Measurements from ENCODE around the gene GADD45GIP1.

DNA sequence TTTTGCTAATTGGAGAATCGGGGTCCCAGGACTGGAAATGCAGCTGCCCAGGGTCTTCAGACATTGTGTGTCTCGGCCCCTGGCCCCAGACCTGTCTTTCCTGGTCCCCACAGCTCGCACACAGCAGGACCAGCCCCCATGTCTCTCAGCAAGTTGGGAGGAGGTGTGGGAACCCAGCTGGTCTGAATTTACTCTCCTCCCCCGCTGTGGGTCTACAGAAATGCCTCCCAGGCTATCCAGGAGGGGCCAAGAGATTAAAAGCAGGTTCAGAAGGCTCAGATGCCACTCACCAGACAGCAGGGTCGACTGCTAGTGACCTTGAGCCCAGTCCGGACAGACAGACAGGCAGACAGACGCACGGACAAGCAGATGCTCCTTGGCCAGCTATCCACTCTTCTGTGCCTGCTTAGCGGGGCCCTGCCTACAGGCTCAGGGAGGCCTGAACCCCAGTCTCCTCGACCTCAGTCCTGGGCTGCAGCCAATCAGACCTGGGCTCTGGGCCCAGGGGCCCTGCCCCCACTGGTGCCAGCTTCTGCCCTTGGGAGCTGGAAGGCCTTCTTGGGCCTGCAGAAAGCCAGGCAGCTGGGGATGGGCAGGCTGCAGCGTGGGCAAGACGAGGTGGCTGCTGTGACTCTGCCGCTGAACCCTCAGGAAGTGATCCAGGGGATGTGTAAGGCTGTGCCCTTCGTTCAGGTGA lies 12.4 kb upstream of the GADD45GIP1 start, which contains the start of gene DAND5:
- peak; percentile 87 for TF ChIP-seq CHD2 (IDR thresholded peaks at IDR 0.05; ENCODE audit: low read length, partially characterized antibody)
- TF ChIP-seq, protein P1, sequence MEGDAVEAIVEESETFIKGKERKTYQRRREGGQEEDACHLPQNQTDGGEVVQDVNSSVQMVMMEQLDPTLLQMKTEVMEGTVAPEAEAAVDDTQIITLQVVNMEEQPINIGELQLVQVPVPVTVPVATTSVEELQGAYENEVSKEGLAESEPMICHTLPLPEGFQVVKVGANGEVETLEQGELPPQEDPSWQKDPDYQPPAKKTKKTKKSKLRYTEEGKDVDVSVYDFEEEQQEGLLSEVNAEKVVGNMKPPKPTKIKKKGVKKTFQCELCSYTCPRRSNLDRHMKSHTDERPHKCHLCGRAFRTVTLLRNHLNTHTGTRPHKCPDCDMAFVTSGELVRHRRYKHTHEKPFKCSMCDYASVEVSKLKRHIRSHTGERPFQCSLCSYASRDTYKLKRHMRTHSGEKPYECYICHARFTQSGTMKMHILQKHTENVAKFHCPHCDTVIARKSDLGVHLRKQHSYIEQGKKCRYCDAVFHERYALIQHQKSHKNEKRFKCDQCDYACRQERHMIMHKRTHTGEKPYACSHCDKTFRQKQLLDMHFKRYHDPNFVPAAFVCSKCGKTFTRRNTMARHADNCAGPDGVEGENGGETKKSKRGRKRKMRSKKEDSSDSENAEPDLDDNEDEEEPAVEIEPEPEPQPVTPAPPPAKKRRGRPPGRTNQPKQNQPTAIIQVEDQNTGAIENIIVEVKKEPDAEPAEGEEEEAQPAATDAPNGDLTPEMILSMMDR (IDR thresholded peaks at IDR 0.05) = no peak
- no peak for TF ChIP-seq JUND (IDR thresholded peaks at IDR 0.05)
